ENCODE results near the gene SRPRA. TPM values are rescaled to one million over a fixed set of nuclear protein-coding genes. Genes with fewer than 3 reads are reported as not detected.
"Not testable (repeated sequence)": the region's sequence is repeated elsewhere in the genome, so short reads cannot be mapped to it uniquely, and the experiment has no call there.

Gene SRPRA
- total RNA-seq: 100 to 1,000 TPM; 121 to 125 TPM

- peak within 1 kb of the TSS; percentile 98 for H3K4me3 Mint-ChIP-seq
- peak within 1 kb of the TSS; percentile 94 for H3K27ac Mint-ChIP-seq
- H3K36me3 Mint-ChIP-seq (ENCODE audit: low read depth): peaks cover 68% of the 10 kb centered on the region
- peak; percentile 100 for DNase-seq
- no peaks in the 10 kb centered on the region for H3K9me3 Mint-ChIP-seq
- ChIA-PET POLR2A (interaction anchor here (0.8 to 3.2 kb wide), 14 partner anchors 10 to 676 kb away, joined by 3 to 78 read pairs (median 7); partner anchors contain the start of genes DCPS, FAM118B, HYLS1 and RPUSD4), CTCF (interaction anchor here (1.2 to 3.0 kb wide), 3 partner anchors 12 to 212 kb away, joined by 3 to 12 read pairs (median 4); partner anchors contain the start of gene FAM118B)
- H3K4me1 Mint-ChIP-seq: peaks cover 52% of the 10 kb centered on the region
- no peaks in the 10 kb centered on the region for H3K27me3 Mint-ChIP-seq
Measured at GRCh38 chr11:126268708-126269579, at the start of gene SRPRA, which contains the start of gene FOXRED1. Gene SRPRA, minus strand, starts transcription at chr11:126268895. Its CDS starts 91 bp downstream, at chr11:126268804. Gene FOXRED1, plus strand, starts transcription at chr11:126269154. Its CDS starts 53 bp downstream, at chr11:126269207.

- no peak for DNase-seq
- Mint-ChIP-seq H3K27me3 (no peaks in the 10 kb centered on the region), H3K9me3 (no peaks in the 10 kb centered on the region), H3K4me1 (peaks cover 34% of the 10 kb centered on the region), H3K27ac (peak overlapping the region; percentile 78), H3K36me3 (ENCODE audit: low read depth) (peaks cover 40% of the 10 kb centered on the region), H3K4me3 (no peak overlapping the region)
- ChIA-PET POLR2A (interaction anchor here (0.8 to 2.8 kb wide), 9 partner anchors 13 to 98 kb away, joined by 3 to 23 read pairs (median 3); partner anchors contain the start of genes DCPS, FOXRED1, SRPRA and ST3GAL4), CTCF (interaction anchor here (1.0 to 2.9 kb wide), 9 partner anchors 7 to 162 kb away, joined by 3 to 18 read pairs (median 4); partner anchors contain the start of gene DCPS)
Measured at GRCh38 chr11:126317756-126318573, 49.3 kb upstream of the SRPRA start.

GRCh38 chr11:126317432-126317755 is 48.7 kb upstream of the SRPRA start:
- no peaks in the 10 kb centered on the region for H3K9me3 Mint-ChIP-seq
- H3K27me3 Mint-ChIP-seq: no peaks in the 10 kb centered on the region
- ChIA-PET CTCF (interaction anchor here (1.0 to 2.9 kb wide), 3 partner anchors 10 to 163 kb away, joined by 3 to 18 read pairs (median 9); no protein-coding TSS in a partner anchor), POLR2A (interaction anchor here (0.8 to 2.8 kb wide), 5 partner anchors 12 to 49 kb away, joined by 3 to 23 read pairs (median 3); partner anchors contain the start of genes DCPS, FOXRED1, SRPRA and ST3GAL4)
- no peak overlapping the region for H3K4me3 Mint-ChIP-seq
- DNase-seq: no peak
- peaks cover 34% of the 10 kb centered on the region for H3K4me1 Mint-ChIP-seq
- H3K27ac Mint-ChIP-seq: peak overlapping the region; percentile 78
- peaks cover 40% of the 10 kb centered on the region for H3K36me3 Mint-ChIP-seq (ENCODE audit: low read depth)

- ChIA-PET POLR2A (no interaction called here), CTCF (interaction anchor here (0.9 kb wide), 1 partner anchor 10 kb away, joined by 3 read pairs; the partner anchor contains the start of gene DCPS)
- no peak for DNase-seq
- H3K27ac Mint-ChIP-seq: no peak overlapping the region
- peaks cover 53% of the 10 kb centered on the region for H3K36me3 Mint-ChIP-seq (ENCODE audit: low read depth)
- H3K4me3 Mint-ChIP-seq: no peak overlapping the region
- peaks cover 32% of the 10 kb centered on the region for H3K4me1 Mint-ChIP-seq
- no peaks in the 10 kb centered on the region for H3K27me3 Mint-ChIP-seq
- no peaks in the 10 kb centered on the region for H3K9me3 Mint-ChIP-seq
Measured at GRCh38 chr11:126313826-126314225, 45.1 kb upstream of the SRPRA start.

GRCh38 chr11:126312961-126313360 is 44.3 kb upstream of the SRPRA start:
- Mint-ChIP-seq H3K36me3 (ENCODE audit: low read depth) (peaks cover 57% of the 10 kb centered on the region), H3K4me1 (peaks cover 26% of the 10 kb centered on the region), H3K9me3 (no peaks in the 10 kb centered on the region), H3K4me3 (no peak overlapping the region), H3K27ac (no peak overlapping the region), H3K27me3 (no peaks in the 10 kb centered on the region)
- no peak for DNase-seq
- ChIA-PET CTCF (interaction anchor here (4.0 kb wide), 1 partner anchor 168 kb away, joined by 57 read pairs; no protein-coding TSS in a partner anchor), POLR2A (no interaction called here)

GRCh38 chr11:126311401-126312291 is 43.0 kb upstream of the SRPRA start:
- Mint-ChIP-seq H3K27me3 (no peaks in the 10 kb centered on the region), H3K4me3 (no peak overlapping the region), H3K9me3 (no peaks in the 10 kb centered on the region), H3K27ac (no peak overlapping the region), H3K36me3 (ENCODE audit: low read depth) (peaks cover 55% of the 10 kb centered on the region), H3K4me1 (peaks cover 22% of the 10 kb centered on the region)
- ChIA-PET POLR2A (no interaction called here), CTCF (interaction anchor here (1.0 to 4.0 kb wide), 13 partner anchors 8 to 170 kb away, joined by 3 to 57 read pairs (median 4); partner anchors contain the start of genes ST3GAL4 and TIRAP)
- DNase-seq: no peak

GRCh38 chr11:126310992-126311310 is 42.3 kb upstream of the SRPRA start:
- peaks cover 52% of the 10 kb centered on the region for H3K36me3 Mint-ChIP-seq (ENCODE audit: low read depth)
- DNase-seq: no peak
- POLR2A ChIA-PET: interaction anchor here (1.7 kb wide), 1 partner anchor 170 kb away, joined by 4 read pairs; no protein-coding TSS in a partner anchor
- H3K27ac Mint-ChIP-seq: no peak overlapping the region
- H3K4me1 Mint-ChIP-seq: peaks cover 22% of the 10 kb centered on the region
- CTCF ChIA-PET: interaction anchor here (1.0 to 4.0 kb wide), 14 partner anchors 8 to 175 kb away, joined by 3 to 57 read pairs (median 4); partner anchors contain the start of genes ST3GAL4 and TIRAP
- no peak overlapping the region for H3K4me3 Mint-ChIP-seq
- no peaks in the 10 kb centered on the region for H3K9me3 Mint-ChIP-seq
- no peaks in the 10 kb centered on the region for H3K27me3 Mint-ChIP-seq

- H3K9me3 Mint-ChIP-seq: no peaks in the 10 kb centered on the region
- peak; percentile 65 for DNase-seq
- CTCF ChIA-PET: interaction anchor here (0.9 to 4.0 kb wide), 15 partner anchors 9 to 175 kb away, joined by 3 to 57 read pairs (median 4); partner anchors contain the start of gene ST3GAL4
- H3K36me3 Mint-ChIP-seq (ENCODE audit: low read depth): peaks cover 51% of the 10 kb centered on the region
- H3K27ac Mint-ChIP-seq: no peak overlapping the region
- no peaks in the 10 kb centered on the region for H3K27me3 Mint-ChIP-seq
- POLR2A ChIA-PET: interaction anchor here (1.7 kb wide), 1 partner anchor 170 kb away, joined by 4 read pairs; no protein-coding TSS in a partner anchor
- H3K4me1 Mint-ChIP-seq: peaks cover 27% of the 10 kb centered on the region
- no peak overlapping the region for H3K4me3 Mint-ChIP-seq
Measured at GRCh38 chr11:126310200-126310991, 41.7 kb upstream of the SRPRA start.

- Mint-ChIP-seq H3K4me1 (peaks cover 30% of the 10 kb centered on the region), H3K36me3 (ENCODE audit: low read depth) (peaks cover 51% of the 10 kb centered on the region)
- POLR2A ChIA-PET, DNase-seq, H3K4me3 Mint-ChIP-seq, H3K27ac Mint-ChIP-seq, H3K9me3 Mint-ChIP-seq, H3K27me3 Mint-ChIP-seq: not testable (repeated sequence)
- CTCF ChIA-PET: interaction anchor here (3.4 kb wide), 1 partner anchor 10 kb away, joined by 9 read pairs; no protein-coding TSS in a partner anchor
Measured at GRCh38 chr11:126308771-126309170, 40.1 kb upstream of the SRPRA start.

GRCh38 chr11:126308271-126308671 is 39.6 kb upstream of the SRPRA start:
- Mint-ChIP-seq H3K27ac (no peak overlapping the region), H3K4me3 (no peak overlapping the region), H3K27me3 (no peaks in the 10 kb centered on the region), H3K4me1 (peaks cover 31% of the 10 kb centered on the region), H3K9me3 (no peaks in the 10 kb centered on the region), H3K36me3 (ENCODE audit: low read depth) (peaks cover 49% of the 10 kb centered on the region)
- no peak for DNase-seq
- ChIA-PET CTCF (interaction anchor here (0.7 to 3.4 kb wide), 2 partner anchors 10 to 173 kb away, joined by 4 to 9 read pairs; no protein-coding TSS in a partner anchor), POLR2A (interaction anchor here (0.6 kb wide), 1 partner anchor 26 kb away, joined by 3 read pairs; no protein-coding TSS in a partner anchor)

- Mint-ChIP-seq H3K36me3 (ENCODE audit: low read depth) (peaks cover 50% of the 10 kb centered on the region), H3K27me3 (no peaks in the 10 kb centered on the region), H3K9me3 (no peaks in the 10 kb centered on the region), H3K4me1 (peaks cover 35% of the 10 kb centered on the region), H3K27ac (no peak overlapping the region), H3K4me3 (no peak overlapping the region)
- DNase-seq: no peak
- ChIA-PET POLR2A (interaction anchor here (0.5 to 0.6 kb wide), 3 partner anchors 9 to 48 kb away, joined by 3 read pairs; no protein-coding TSS in a partner anchor), CTCF (interaction anchor here (0.7 to 3.4 kb wide), 3 partner anchors 11 to 173 kb away, joined by 4 to 9 read pairs (median 6); no protein-coding TSS in a partner anchor)
Measured at GRCh38 chr11:126307706-126308105, 39.0 kb upstream of the SRPRA start.

Data from activated CD4-positive, alpha-beta memory T cell treated with anti-CD3 and anti-CD28 coated beads, Interleukin-2, amount 10 ng/mL, durations not matched to agents 7 days and 5 days (primary cell).